ENCODE data around the gene PELI1.
"Not testable (repeated sequence)": the region's sequence is repeated elsewhere in the genome, so short reads cannot be mapped to it uniquely, and the experiment has no call there.

Gene PELI1

GRCh38 chr2:64112016-64112415 is 32.2 kb downstream of the PELI1 start:
- H3K4me3 ChIP-seq (ENCODE audit: control insufficient read depth, low read depth, low read length): no peak overlapping the region
- no peak for TF ChIP-seq CTCF (IDR thresholded peaks at IDR 0.05; ENCODE audit: control insufficient read depth, insufficient read depth, low read depth, low read length, missing control alignments)
- DNase-seq (ENCODE audit: low read depth): no peak

GRCh38 chr2:64111426-64111825 is 32.8 kb downstream of the PELI1 start:
- no peak overlapping the region for H3K4me3 ChIP-seq (ENCODE audit: control insufficient read depth, low read depth, low read length)
- DNase-seq (ENCODE audit: low read depth): no peak

GRCh38 chr2:64108666-64109241 is 35.5 kb downstream of the PELI1 start:
- H3K4me3 ChIP-seq (ENCODE audit: control insufficient read depth, low read depth, low read length): no peak overlapping the region
- DNase-seq (ENCODE audit: low read depth): no peak
- no peak for TF ChIP-seq CTCF (IDR thresholded peaks at IDR 0.05; ENCODE audit: control insufficient read depth, insufficient read depth, low read depth, low read length, missing control alignments)

More at GRCh38 chr2:64111426-64111825, 32.8 kb downstream of the PELI1 start:
- no peak for TF ChIP-seq CTCF (IDR thresholded peaks at IDR 0.05; ENCODE audit: control insufficient read depth, insufficient read depth, low read depth, low read length, missing control alignments)

- DNase-seq (ENCODE audit: low read depth): no peak
- TF ChIP-seq CTCF (IDR thresholded peaks at IDR 0.05; ENCODE audit: control insufficient read depth, insufficient read depth, low read depth, low read length, missing control alignments): no peak
- no peak overlapping the region for H3K4me3 ChIP-seq (ENCODE audit: control insufficient read depth, low read depth, low read length)
Measured at GRCh38 chr2:64106481-64106880, 37.7 kb downstream of the PELI1 start.

- no peak for TF ChIP-seq CTCF (IDR thresholded peaks at IDR 0.05; ENCODE audit: control insufficient read depth, insufficient read depth, low read depth, low read length, missing control alignments)
- no peak for DNase-seq (ENCODE audit: low read depth)
- H3K4me3 ChIP-seq (ENCODE audit: control insufficient read depth, low read depth, low read length): no peak overlapping the region
Measured at GRCh38 chr2:64105670-64106461, 38.4 kb downstream of the PELI1 start.

GRCh38 chr2:64104933-64105332 is 39.3 kb downstream of the PELI1 start:
- H3K4me3 ChIP-seq (ENCODE audit: control insufficient read depth, low read depth, low read length): no peak overlapping the region
- TF ChIP-seq CTCF (IDR thresholded peaks at IDR 0.05; ENCODE audit: control insufficient read depth, insufficient read depth, low read depth, low read length, missing control alignments): no peak
- DNase-seq (ENCODE audit: low read depth): no peak

- not testable (repeated sequence) for DNase-seq (ENCODE audit: low read depth); H3K4me3 ChIP-seq (ENCODE audit: control insufficient read depth, low read depth, low read length)
Measured at GRCh38 chr2:64102736-64103135, 41.5 kb downstream of the PELI1 start.
